Measurements from ENCODE around the gene L2HGDH.
"Not testable (repeated sequence)": the region's sequence is repeated elsewhere in the genome, so short reads cannot be mapped to it uniquely, and the experiment has no call there.

Gene L2HGDH

DNA sequence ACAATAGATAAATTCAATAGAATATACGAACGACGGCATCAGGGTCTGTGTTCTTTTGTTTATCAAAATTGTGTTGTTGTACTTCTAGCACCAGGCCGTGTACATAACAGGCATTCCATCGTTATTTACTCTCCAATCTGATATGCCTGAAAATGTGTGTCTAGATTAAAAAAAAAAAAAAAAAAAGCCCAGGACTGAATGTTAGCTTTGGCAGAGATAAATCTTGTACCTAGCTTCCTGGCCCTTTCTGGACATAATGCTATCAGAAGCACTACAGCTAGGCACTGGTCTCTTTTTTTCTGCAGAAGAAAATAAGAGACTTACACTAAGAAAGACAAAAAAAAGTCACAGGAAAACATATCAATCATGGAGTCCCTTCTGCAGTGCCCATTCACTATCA, 47.6 kb upstream of the L2HGDH start:
- no peak for DNase-seq (ENCODE audit: low read depth in 1 of 2, low spot score in 1 of 2)
- no peaks in the 10 kb centered on the region for H3K27me3 ChIP-seq (ENCODE audit: insufficient read depth, poor library complexity, severe bottlenecking)
- no peak overlapping the region for H3K4me3 ChIP-seq (replicated peaks; ENCODE audit: insufficient read depth, low read length)
- TF ChIP-seq, protein P1, sequence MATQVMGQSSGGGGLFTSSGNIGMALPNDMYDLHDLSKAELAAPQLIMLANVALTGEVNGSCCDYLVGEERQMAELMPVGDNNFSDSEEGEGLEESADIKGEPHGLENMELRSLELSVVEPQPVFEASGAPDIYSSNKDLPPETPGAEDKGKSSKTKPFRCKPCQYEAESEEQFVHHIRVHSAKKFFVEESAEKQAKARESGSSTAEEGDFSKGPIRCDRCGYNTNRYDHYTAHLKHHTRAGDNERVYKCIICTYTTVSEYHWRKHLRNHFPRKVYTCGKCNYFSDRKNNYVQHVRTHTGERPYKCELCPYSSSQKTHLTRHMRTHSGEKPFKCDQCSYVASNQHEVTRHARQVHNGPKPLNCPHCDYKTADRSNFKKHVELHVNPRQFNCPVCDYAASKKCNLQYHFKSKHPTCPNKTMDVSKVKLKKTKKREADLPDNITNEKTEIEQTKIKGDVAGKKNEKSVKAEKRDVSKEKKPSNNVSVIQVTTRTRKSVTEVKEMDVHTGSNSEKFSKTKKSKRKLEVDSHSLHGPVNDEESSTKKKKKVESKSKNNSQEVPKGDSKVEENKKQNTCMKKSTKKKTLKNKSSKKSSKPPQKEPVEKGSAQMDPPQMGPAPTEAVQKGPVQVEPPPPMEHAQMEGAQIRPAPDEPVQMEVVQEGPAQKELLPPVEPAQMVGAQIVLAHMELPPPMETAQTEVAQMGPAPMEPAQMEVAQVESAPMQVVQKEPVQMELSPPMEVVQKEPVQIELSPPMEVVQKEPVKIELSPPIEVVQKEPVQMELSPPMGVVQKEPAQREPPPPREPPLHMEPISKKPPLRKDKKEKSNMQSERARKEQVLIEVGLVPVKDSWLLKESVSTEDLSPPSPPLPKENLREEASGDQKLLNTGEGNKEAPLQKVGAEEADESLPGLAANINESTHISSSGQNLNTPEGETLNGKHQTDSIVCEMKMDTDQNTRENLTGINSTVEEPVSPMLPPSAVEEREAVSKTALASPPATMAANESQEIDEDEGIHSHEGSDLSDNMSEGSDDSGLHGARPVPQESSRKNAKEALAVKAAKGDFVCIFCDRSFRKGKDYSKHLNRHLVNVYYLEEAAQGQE (IDR thresholded peaks at IDR 0.05; ENCODE audit: insufficient replicate concordance, low read depth): no peak
- TF ChIP-seq SPI1 (IDR thresholded peaks at IDR 0.05; ENCODE audit: borderline replicate concordance, low read depth) (no peak), POLR2AphosphoS5 (IDR thresholded peaks at IDR 0.05; ENCODE audit: low read depth) (no peak), GABPA (IDR thresholded peaks at IDR 0.05; ENCODE audit: low read depth) (no peak)
- TF ChIP-seq, protein P2, sequence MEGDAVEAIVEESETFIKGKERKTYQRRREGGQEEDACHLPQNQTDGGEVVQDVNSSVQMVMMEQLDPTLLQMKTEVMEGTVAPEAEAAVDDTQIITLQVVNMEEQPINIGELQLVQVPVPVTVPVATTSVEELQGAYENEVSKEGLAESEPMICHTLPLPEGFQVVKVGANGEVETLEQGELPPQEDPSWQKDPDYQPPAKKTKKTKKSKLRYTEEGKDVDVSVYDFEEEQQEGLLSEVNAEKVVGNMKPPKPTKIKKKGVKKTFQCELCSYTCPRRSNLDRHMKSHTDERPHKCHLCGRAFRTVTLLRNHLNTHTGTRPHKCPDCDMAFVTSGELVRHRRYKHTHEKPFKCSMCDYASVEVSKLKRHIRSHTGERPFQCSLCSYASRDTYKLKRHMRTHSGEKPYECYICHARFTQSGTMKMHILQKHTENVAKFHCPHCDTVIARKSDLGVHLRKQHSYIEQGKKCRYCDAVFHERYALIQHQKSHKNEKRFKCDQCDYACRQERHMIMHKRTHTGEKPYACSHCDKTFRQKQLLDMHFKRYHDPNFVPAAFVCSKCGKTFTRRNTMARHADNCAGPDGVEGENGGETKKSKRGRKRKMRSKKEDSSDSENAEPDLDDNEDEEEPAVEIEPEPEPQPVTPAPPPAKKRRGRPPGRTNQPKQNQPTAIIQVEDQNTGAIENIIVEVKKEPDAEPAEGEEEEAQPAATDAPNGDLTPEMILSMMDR (IDR thresholded peaks at IDR 0.05; ENCODE audit: insufficient read depth, low read length): no peak
- H3K27ac ChIP-seq (replicated peaks): no peak overlapping the region

DNA sequence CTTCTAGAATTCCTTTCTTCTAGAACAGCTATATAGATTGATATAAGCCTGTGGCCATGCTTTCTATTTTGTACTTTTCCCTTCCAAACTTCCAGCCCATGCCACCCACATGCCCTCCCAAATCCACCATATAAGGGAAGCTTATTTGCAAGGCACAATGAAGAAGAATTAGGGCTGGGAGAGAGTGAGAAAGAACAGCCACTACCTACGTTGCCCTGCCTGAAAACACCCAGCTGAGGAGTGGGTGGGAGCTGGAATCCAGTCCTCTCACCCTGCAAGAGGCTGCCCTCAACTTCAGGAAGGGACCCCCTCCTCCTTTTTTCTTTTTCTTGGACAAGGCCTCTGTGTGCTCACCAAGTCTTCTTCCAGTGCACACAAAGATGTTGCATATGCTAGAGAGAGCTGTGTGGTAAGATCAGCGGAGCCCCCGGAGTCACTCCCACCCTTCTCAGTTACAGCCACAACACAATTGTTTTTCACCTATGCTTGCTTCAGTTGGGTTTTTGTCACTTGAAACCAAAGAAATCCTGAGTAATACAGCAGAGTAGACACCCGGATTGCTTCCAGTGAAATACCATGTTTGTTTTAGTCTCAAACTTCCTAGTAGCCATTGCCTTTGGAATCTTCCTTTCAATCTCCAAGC, 45.8 kb upstream of the L2HGDH start:
- Histone ChIP-seq H3K27ac (replicated peaks) (no peak overlapping the region), H3K4me3 (replicated peaks; ENCODE audit: insufficient read depth, low read length) (no peak overlapping the region), H3K27me3 (ENCODE audit: insufficient read depth, poor library complexity, severe bottlenecking) (no peaks in the 10 kb centered on the region)
- no peak for DNase-seq (ENCODE audit: low read depth in 1 of 2, low spot score in 1 of 2)
- TF ChIP-seq, protein P1 (IDR thresholded peaks at IDR 0.05; ENCODE audit: insufficient replicate concordance, low read depth): no peak
- no peak for TF ChIP-seq GABPA (IDR thresholded peaks at IDR 0.05; ENCODE audit: low read depth)
- TF ChIP-seq POLR2AphosphoS5 (IDR thresholded peaks at IDR 0.05; ENCODE audit: low read depth): no peak
- TF ChIP-seq SPI1 (IDR thresholded peaks at IDR 0.05; ENCODE audit: borderline replicate concordance, low read depth): no peak
- TF ChIP-seq, protein P2 (IDR thresholded peaks at IDR 0.05; ENCODE audit: insufficient read depth, low read length): no peak

DNA sequence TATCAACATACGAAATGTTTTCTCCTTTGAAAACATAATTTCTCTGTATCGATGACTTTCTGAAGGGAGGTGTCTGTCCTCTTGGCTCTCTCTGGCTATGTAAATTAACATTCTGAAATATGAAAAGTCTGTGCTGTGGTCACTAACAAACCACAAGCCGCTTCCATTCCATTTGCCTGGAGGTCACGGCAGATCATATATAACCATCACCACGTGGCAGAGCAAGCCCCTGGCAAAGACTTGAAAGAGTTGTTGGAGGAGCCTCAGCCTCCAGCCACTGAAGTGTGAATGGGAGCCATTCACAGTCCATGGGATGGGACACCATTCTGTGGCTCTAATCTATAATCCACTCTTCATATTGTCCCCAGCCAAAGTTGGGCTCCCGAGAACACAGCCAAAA, 45.1 kb upstream of the L2HGDH start:
- Histone ChIP-seq H3K27ac (replicated peaks) (no peak overlapping the region), H3K4me3 (replicated peaks; ENCODE audit: insufficient read depth, low read length) (no peak overlapping the region), H3K27me3 (ENCODE audit: insufficient read depth, poor library complexity, severe bottlenecking) (no peaks in the 10 kb centered on the region)
- TF ChIP-seq SPI1 (IDR thresholded peaks at IDR 0.05; ENCODE audit: borderline replicate concordance, low read depth): no peak
- no peak for TF ChIP-seq POLR2AphosphoS5 (IDR thresholded peaks at IDR 0.05; ENCODE audit: low read depth)
- TF ChIP-seq GABPA (IDR thresholded peaks at IDR 0.05; ENCODE audit: low read depth): no peak
- TF ChIP-seq, protein P2 (IDR thresholded peaks at IDR 0.05; ENCODE audit: insufficient read depth, low read length): no peak
- TF ChIP-seq, protein P1 (IDR thresholded peaks at IDR 0.05; ENCODE audit: insufficient replicate concordance, low read depth): no peak
- no peak for DNase-seq (ENCODE audit: low read depth in 1 of 2, low spot score in 1 of 2)

DNA sequence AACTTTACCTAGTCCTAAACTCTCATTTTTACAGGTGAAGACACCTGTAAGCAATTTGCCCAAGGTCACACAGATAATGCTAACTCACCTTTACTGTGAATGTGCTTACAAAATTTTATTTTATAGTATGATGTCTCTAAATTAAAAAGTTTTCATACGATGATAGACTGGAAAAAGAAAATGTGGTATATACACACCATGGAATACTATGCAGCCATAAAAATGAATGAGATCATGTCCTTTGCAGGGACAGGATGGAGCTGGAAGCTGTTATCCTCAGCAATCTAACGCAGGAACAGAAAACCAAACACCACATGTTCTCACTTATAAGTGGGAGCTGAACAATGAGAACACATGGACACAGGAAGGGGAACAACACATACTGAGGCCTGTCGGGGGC, 44.3 kb upstream of the L2HGDH start:
- not testable (repeated sequence) for H3K27me3 ChIP-seq (ENCODE audit: insufficient read depth, poor library complexity, severe bottlenecking); H3K27ac ChIP-seq (replicated peaks); H3K4me3 ChIP-seq (replicated peaks; ENCODE audit: insufficient read depth, low read length); DNase-seq (ENCODE audit: low read depth in 1 of 2, low spot score in 1 of 2)
